AG20443 (cell line): ENCODE measurements around the gene KRTAP10-1.

Source experiments
- DNase-seq: peaks from one replicate; pipeline ENCODE4 v3.0.0; 2012; ENCODE audit warnings: low spot score, mixed read lengths

The KRTAP10-1 gene

DNA sequence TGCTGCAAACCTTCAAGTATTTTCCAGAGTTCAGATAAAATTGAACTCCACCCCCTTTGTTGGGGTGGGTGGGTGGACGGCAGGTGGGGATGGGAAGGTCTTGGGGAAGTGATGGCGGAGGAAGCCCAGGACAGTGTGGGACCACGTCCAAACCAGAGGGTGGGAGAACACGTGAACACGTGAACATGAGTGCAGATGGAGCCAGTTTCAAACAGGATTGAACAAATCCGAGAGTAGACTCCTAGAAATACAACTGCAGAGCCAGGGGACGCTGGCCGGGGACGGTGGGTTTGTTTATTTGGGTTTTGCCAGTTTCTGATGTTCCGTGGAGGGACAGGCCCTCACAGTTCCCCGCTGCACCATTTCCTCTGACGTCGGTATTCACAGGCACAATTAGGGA is 8.4 kb upstream of the KRTAP10-1 start:
- DNase-seq, result no peak

DNA sequence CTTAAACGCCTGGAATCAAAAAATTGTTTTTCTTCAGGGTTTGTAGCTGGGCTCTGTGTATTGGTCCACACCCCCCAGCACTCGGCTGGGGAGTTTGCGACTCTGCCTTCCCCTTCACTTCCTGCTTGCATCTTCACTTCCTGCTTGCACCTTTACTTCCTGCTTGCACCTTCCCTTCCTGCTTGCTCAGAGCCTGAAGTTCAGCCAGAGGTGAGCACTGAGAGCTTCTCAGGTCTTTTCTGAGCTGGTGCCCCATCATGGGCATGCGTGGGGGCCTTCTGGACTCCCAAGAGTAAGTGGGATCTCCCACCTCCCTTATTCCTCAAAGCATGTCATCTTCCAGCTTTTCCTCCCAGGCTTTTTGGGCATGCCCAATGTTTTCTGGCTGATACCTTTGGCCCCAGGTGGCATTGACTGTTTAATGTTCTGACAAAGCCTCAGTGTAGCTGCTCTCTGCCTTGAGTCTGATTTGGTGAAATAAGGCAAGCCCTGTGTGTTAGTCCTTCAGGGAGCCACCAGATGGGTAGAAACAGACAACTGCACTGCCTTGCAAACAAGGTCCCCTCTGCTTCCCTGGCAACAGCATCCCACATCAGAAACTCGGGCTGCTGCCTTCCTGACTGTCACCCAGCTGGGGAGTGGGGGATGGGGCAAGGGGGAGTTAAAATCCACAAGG is 7.8 kb upstream of the KRTAP10-1 start:
- DNase-seq, result no peak

GRCh38 chr21:44544566-44544965 is 4.6 kb upstream of the KRTAP10-1 start:
- DNase-seq, result no peak

DNA sequence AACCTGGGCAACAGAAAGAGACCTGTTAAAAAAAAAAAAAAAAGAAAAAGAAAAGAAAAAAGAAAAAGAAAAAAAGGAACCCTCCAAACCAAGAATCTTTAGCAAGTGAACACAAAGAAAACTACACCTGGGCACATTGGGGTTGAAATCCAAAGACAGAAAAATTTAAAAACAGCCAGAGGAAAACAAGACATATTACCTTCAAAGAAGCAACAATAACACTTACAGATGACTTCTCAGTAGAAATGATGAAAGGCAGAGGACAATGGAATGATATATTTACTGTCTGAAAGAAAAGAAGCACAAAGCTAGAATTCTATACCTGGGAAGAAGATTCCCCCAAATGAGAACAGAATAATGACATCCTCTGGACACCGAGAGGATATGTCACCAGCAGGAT is 2.7 kb upstream of the KRTAP10-1 start:
- DNase-seq, result no peak

- DNase-seq, result no peak
Observed at GRCh38 chr21:44540741-44541288, 820 bp upstream of the KRTAP10-1 start.

DNA sequence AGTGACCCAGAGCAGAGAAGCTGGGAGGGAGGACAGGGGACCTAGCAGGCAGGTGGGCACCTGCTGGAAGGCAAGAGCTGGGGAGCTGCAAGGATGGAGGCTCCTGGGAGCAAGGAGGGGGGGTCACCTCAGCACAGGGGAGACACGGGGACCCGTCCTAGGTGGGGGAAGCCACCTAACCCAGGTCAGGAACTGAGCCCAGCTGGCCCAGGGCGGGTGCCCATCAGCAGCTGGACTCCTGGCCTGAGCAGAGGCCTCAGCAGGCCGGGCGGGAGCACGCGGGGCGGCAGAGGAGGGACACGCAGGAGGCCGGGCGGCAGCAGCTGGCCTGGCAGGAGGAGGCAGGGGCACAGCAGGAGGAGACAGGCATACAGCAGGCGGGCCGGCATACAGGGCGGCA is 949 bp downstream of the KRTAP10-1 start:
- DNase-seq, result no peak

- DNase-seq, result no peak
Observed at GRCh38 chr21:44537930-44538911, 1.8 kb downstream of the KRTAP10-1 start.

GRCh38 chr21:44535963-44536362 is 4.0 kb downstream of the KRTAP10-1 start:
- no peak for DNase-seq

DNA sequence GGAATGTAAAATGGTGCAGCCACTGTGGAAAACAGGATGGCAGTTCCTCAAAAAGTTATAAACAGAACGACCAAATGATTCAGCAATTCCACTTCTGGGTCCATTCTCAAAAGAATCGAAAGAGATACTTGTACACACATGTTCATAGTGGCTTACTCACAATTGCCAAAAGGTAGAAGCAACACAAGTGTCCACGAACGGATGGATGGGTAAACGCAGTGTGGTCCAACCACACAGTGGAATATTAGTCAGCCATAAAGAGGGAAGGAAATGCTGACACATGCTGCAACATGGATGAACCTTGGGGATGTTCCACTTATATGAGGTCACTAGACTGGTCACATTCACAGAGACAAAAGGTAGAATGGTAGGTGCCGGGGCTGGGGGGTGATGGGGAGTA is 5.3 kb downstream of the KRTAP10-1 start:
- DNase-seq, result no peak

GRCh38 chr21:44533891-44534627 is 5.9 kb downstream of the KRTAP10-1 start:
- no peak for DNase-seq

- no peak for DNase-seq
Observed at GRCh38 chr21:44533121-44533890, 6.7 kb downstream of the KRTAP10-1 start.

DNA sequence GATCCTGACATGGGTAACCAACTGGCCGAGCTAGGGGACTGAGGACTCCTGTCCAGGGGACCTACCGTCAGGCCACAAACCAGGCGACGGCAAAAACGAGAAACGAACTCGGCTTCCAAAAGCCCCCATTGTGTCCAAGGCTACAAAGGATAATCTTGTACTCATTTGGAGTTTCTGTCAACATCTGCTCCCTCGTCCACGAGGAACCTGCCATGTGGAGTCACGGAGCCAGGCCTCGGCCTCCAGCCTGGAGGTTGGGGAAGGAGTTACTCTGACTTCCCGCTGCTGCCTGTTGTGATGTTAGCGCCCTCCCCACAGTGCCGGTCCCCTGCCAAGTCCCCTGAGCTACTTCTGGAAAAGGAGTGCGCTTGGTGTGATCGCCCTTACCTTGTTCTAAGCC is 7.3 kb downstream of the KRTAP10-1 start:
- DNase-seq, result no peak

GRCh38 chr21:44531606-44532564 is 8.1 kb downstream of the KRTAP10-1 start:
- DNase-seq, result no peak

DNA sequence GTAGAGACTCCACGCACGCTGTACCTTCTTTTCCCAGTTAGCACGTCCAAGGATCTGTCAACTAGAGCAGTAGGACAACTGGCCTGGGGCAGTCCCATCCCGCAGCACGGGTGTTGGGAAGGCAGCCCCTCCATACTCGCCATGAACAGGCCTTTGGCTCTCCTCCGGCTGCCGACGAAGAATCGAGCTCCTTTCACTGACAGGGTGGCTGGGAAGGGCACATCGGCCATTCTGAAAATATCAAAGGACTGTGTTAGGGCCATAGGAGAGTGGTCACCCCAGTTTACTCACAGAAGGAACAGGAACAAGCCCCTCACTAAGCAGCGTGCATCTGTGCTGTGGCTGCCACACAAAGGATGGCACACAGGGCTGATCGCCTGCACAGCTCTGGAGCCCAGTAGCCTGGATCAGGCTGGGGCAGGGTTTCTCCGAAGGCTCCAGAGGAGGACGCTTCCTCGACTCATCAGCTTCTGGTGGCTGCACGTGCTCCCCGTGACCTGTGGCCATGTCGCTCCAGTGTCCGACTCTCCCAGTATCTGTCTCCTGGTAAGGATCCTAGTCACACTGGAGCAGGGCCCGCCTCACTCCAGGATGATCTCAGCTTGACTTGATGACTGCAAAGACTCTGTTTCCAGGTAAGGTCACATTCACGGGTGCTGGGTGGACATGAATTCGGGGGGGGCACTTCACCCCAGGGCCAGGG is 8.9 kb downstream of the KRTAP10-1 start:
- DNase-seq, result no peak

GRCh38 chr21:44530221-44530902 is 9.6 kb downstream of the KRTAP10-1 start:
- no peak for DNase-seq

GRCh38 chr21:44529503-44530125 is 10.4 kb downstream of the KRTAP10-1 start:
- no peak for DNase-seq

DNA sequence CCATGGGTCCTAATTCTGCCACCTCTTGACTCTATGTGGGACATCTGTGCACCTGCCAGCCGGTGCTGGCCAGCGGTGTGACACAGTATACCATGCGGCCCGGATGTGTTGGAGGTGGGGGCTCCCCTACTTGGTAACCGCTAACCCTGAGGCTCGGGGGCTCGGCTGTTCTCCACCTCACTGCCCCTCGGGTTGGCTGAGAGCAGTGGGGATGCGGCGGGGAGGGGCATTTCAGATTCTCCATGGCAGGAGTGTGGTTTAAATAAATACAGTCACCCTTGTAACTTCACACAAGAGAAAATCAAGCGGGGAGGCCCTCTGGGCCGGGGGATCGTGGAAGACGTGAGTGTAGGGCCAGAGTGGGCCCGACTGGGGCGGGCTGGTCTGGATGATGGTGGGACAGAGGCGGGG is 11.0 kb downstream of the KRTAP10-1 start:
- DNase-seq, result no peak

- no peak for DNase-seq
Observed at GRCh38 chr21:44528634-44528995, 11.4 kb downstream of the KRTAP10-1 start.
